Esophagus squamous epithelium (tissue), 4 donors: Measurements from ENCODE around the gene HOXD13.
A peak's percentile ranks its signal among the peaks of the same experiment; 100 is the strongest.

Source experiments
- CTCF ChIP-seq, 6 experiments: fragments of 450-650 bp in 4 of 6; fragments of 200-600 bp in 2 of 6; sonication (generic) in 2 of 6; IDR thresholded peaks; one replicate each; pipeline ENCODE4 v1.5.1; 2016 to 2019; ENCODE audit warnings: antibody characterized with exemption in 6 of 6, mild to moderate bottlenecking in 4 of 6, moderate library complexity in 4 of 6
- POLR2A ChIP-seq, 4 donors: fragments of 450-650 bp; IDR thresholded peaks; one replicate each; pipeline ENCODE4 v1.6.1; 2017; ENCODE audit warnings: antibody characterized with exemption in 4 of 4, mild to moderate bottlenecking in 4 of 4, moderate library complexity in 3 of 4

- TF ChIP-seq CTCF (IDR thresholded peaks at IDR 0.05) (peak in 1 of 6 experiments; percentile 10), POLR2A (IDR thresholded peaks at IDR 0.05) (peak in 1 of 4 donors; percentile 11)
Observed at GRCh38 chr2:176115883-176116813, 23.6 kb downstream of the HOXD13 start, which contains the start of gene HOXD10.
